ENCODE data around the gene JAM3. TPM values are rescaled to one million over a fixed set of nuclear protein-coding genes. Genes with fewer than 3 reads are reported as not detected.

Gene JAM3
- total RNA-seq, 1 experiment from 2014 or later = not detected

- H3K9me3 Mint-ChIP-seq (ENCODE audit: low read depth, unreplicated experiment) = no peaks in the 10 kb centered on the region
- no peak overlapping the region for H3K27ac Mint-ChIP-seq (ENCODE audit: unreplicated experiment)
- no peak for TF ChIP-seq CTCF (IDR thresholded peaks at IDR 0.05; ENCODE audit: unreplicated experiment)
- no peaks in the 10 kb centered on the region for H3K36me3 Mint-ChIP-seq (ENCODE audit: insufficient read depth, unreplicated experiment)
- no peaks in the 10 kb centered on the region for H3K4me1 Mint-ChIP-seq (ENCODE audit: low read depth, unreplicated experiment)
- no peak overlapping the region for H3K4me3 Mint-ChIP-seq (ENCODE audit: low read depth, unreplicated experiment)
- CTCF ChIA-PET = interaction anchor here (0.7 to 1.2 kb wide), 2 partner anchors 8 to 11 kb away, joined by 3 to 5 read pairs; no protein-coding TSS in a partner anchor
- intact Hi-C loops (cut with micrococcal nuclease; ENCODE audit: unreplicated experiment) = no loop called here
- H3K27me3 Mint-ChIP-seq (ENCODE audit: unreplicated experiment) = peaks cover 89% of the 10 kb centered on the region
- no TSS peak for BruUV-seq (replicated peaks)
- no peak for DNase-seq
These were observed 41.2 kb upstream of the JAM3 start for GRCh38 chr11:134027671-134028070.

- no peaks in the 10 kb centered on the region for H3K9me3 Mint-ChIP-seq (ENCODE audit: low read depth, unreplicated experiment)
- H3K4me3 Mint-ChIP-seq (ENCODE audit: low read depth, unreplicated experiment) = no peak overlapping the region
- no peaks in the 10 kb centered on the region for H3K36me3 Mint-ChIP-seq (ENCODE audit: insufficient read depth, unreplicated experiment)
- DNase-seq = no peak
- H3K27me3 Mint-ChIP-seq (ENCODE audit: unreplicated experiment) = peaks cover 97% of the 10 kb centered on the region
- H3K4me1 Mint-ChIP-seq (ENCODE audit: low read depth, unreplicated experiment) = no peaks in the 10 kb centered on the region
- H3K27ac Mint-ChIP-seq (ENCODE audit: unreplicated experiment) = no peak overlapping the region
- BruUV-seq (replicated peaks) = no TSS peak
- CTCF ChIA-PET = interaction anchor here (0.7 to 1.2 kb wide), 2 partner anchors 9 to 12 kb away, joined by 3 to 5 read pairs; no protein-coding TSS in a partner anchor
- intact Hi-C loops (cut with micrococcal nuclease; ENCODE audit: unreplicated experiment) = no loop called here
- TF ChIP-seq CTCF (IDR thresholded peaks at IDR 0.05; ENCODE audit: unreplicated experiment) = no peak
These were observed 40.4 kb upstream of the JAM3 start for GRCh38 chr11:134028368-134028920.

GRCh38 chr11:134030853-134031252, 38.0 kb upstream of the JAM3 start:
- Mint-ChIP-seq H3K4me1 (ENCODE audit: low read depth, unreplicated experiment) (no peaks in the 10 kb centered on the region), H3K9me3 (ENCODE audit: low read depth, unreplicated experiment) (no peaks in the 10 kb centered on the region), H3K4me3 (ENCODE audit: low read depth, unreplicated experiment) (no peak overlapping the region), H3K27me3 (ENCODE audit: unreplicated experiment) (peaks cover 83% of the 10 kb centered on the region), H3K36me3 (ENCODE audit: insufficient read depth, unreplicated experiment) (no peaks in the 10 kb centered on the region), H3K27ac (ENCODE audit: unreplicated experiment) (no peak overlapping the region)
- CTCF ChIA-PET = no interaction called here
- intact Hi-C loops (cut with micrococcal nuclease; ENCODE audit: unreplicated experiment) = no loop called here
- TF ChIP-seq CTCF (IDR thresholded peaks at IDR 0.05; ENCODE audit: unreplicated experiment) = no peak
- no peak for DNase-seq
- no TSS peak for BruUV-seq (replicated peaks)

- no peak overlapping the region for H3K4me3 Mint-ChIP-seq (ENCODE audit: low read depth, unreplicated experiment)
- no TSS peak for BruUV-seq (replicated peaks)
- peaks cover 71% of the 10 kb centered on the region for H3K27me3 Mint-ChIP-seq (ENCODE audit: unreplicated experiment)
These were observed 36.8 kb upstream of the JAM3 start for GRCh38 chr11:134032043-134032442.

More at GRCh38 chr11:134032043-134032442, 36.8 kb upstream of the JAM3 start:
- H3K9me3 Mint-ChIP-seq (ENCODE audit: low read depth, unreplicated experiment) = peaks cover 2% of the 10 kb centered on the region
- TF ChIP-seq CTCF (IDR thresholded peaks at IDR 0.05; ENCODE audit: unreplicated experiment) = no peak
- H3K36me3 Mint-ChIP-seq (ENCODE audit: insufficient read depth, unreplicated experiment) = no peaks in the 10 kb centered on the region
- no peaks in the 10 kb centered on the region for H3K4me1 Mint-ChIP-seq (ENCODE audit: low read depth, unreplicated experiment)
- DNase-seq = no peak
- CTCF ChIA-PET = interaction anchor here (0.9 kb wide), 1 partner anchor 104 kb away, joined by 4 read pairs; no protein-coding TSS in a partner anchor
- H3K27ac Mint-ChIP-seq (ENCODE audit: unreplicated experiment) = no peak overlapping the region
- intact Hi-C loops (cut with micrococcal nuclease; ENCODE audit: unreplicated experiment) = no loop called here
